Ramos (cell line): ENCODE measurements around the gene CCDC187.

Experiments used
- in situ Hi-C: fragments of 300-500 bp; cut with MboI; formaldehyde crosslinking; loops from one replicate; pipeline ENCODE4 v1.14.3; 2022; ENCODE audit warnings: low sequenced_read_pairs; ENCODE audit not compliant: unreplicated experiment

The CCDC187 gene

GRCh38 chr9:136303066-136303824 is 649 bp downstream of the CCDC187 start:
- in situ Hi-C loops = no loop called here

GRCh38 chr9:136302527-136302926 is 1.4 kb downstream of the CCDC187 start:
- in situ Hi-C loops = no loop called here

DNA sequence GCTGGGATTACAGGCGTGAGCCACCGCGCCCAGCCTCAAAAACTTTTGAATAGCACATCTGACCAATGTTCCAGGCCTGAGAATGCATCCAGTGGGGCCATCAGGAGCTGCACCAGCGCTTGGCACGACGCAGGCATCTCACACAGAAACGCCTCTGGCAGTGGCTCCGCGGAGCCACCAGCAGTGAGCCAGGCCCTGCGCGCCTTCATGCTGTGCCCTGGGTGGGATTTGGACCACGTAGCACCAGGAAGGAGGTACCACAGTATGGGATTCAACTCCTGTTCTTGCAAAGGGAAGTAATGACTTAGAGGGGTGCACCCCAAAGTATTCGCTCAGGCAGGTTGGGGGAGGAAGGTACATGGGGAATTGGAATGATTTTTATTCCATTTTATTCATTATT is 3.0 kb downstream of the CCDC187 start:
- in situ Hi-C loops = no loop called here

DNA sequence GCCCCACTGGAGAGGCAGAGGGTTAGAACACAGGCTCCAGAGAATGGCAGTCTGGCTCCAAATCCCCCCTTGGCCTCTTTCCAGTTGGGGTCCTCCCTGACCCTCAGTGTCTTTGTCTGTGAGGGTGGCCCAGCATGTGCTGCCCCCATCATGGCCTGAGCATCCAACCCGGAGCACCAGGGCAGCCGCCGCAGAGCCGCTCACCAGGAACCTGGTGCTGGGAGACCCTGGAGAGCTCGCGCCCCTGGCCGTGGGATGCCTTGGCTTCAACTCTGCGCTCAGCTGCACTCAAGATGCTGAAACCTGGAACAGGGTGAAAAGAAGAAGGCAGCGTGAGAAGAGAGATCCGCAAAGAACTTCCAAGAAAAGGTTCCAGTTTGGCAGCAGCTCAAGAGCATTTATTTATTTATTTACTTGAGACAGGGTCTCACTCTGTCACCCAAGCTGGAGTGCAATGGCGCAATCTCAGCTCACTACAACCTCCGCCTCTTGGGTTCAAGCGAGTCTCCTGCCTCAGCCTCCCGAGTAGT is 3.8 kb downstream of the CCDC187 start:
- in situ Hi-C loops = no loop called here

GRCh38 chr9:136299541-136299940 is 4.4 kb downstream of the CCDC187 start:
- in situ Hi-C loops = no loop called here

DNA sequence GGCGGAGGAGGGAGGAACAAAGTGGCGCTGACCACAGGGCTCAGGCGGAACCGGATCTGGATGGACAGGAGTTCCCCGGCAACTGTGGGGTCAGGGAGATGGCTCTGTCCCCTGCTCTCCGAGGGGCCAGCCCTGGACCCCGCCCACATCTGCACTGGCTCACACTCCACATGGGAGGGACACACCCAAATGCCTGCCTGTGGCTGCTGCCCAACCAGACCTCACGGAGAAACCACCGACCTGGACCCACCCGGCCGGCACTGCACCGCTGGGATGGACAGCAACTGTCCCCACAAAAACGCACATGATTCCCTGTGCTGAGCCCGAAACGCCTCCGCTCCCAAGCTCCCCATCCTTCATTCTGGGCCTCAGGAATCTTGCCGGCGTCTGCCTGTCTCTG is 4.8 kb downstream of the CCDC187 start:
- in situ Hi-C loops = no loop called here

DNA sequence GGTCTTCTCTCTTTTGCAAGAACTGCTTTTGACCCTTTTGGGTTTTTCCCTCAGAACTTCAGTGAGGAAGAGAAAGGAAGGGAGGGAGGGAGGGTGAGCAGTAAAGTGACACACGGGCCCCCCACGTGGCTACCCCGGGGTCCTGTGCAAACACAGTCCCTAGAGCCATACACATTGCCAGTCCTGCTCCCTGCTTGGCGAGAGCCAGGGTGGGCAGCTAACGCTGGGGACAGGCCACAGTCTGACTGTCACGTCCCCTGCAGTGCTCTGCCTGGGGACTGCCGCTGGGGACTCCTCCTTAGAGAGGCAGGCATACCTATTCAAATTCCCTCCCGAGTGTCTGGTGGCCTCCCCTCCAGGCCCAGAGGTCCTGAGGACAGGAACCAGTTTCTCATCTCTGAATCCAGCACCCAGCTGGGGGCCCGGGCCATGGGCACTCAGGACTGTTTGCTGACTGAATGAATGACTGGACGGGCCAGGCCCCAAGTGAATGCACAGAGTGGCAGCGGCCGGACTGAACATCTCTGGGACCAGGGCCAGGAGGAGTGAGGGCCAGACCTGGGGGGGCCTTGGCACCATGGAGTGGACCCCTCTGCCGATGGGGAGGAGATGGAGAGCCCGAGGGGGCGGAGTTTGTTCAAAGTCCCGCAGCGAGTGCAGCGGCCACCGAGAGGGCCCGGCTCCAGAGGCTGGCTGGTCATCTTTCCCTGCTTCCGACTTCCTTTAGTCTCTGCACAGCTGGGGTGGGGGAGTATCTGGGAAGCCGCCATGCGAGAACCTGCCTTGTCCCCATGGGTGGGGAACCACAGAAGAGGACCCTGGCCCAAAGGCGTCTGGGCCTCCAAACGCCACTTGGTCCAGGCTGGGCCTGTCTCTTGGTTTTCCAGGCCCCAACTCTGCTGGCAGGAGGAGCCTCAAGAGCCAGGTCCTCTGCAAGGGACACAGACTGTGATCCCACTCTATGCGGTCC is 5.8 kb downstream of the CCDC187 start:
- in situ Hi-C loops = no loop called here

- in situ Hi-C loops = no loop called here
Observed at GRCh38 chr9:136297016-136297691, 6.7 kb downstream of the CCDC187 start.

GRCh38 chr9:136296434-136297015 is 7.4 kb downstream of the CCDC187 start:
- in situ Hi-C loops = no loop called here

DNA sequence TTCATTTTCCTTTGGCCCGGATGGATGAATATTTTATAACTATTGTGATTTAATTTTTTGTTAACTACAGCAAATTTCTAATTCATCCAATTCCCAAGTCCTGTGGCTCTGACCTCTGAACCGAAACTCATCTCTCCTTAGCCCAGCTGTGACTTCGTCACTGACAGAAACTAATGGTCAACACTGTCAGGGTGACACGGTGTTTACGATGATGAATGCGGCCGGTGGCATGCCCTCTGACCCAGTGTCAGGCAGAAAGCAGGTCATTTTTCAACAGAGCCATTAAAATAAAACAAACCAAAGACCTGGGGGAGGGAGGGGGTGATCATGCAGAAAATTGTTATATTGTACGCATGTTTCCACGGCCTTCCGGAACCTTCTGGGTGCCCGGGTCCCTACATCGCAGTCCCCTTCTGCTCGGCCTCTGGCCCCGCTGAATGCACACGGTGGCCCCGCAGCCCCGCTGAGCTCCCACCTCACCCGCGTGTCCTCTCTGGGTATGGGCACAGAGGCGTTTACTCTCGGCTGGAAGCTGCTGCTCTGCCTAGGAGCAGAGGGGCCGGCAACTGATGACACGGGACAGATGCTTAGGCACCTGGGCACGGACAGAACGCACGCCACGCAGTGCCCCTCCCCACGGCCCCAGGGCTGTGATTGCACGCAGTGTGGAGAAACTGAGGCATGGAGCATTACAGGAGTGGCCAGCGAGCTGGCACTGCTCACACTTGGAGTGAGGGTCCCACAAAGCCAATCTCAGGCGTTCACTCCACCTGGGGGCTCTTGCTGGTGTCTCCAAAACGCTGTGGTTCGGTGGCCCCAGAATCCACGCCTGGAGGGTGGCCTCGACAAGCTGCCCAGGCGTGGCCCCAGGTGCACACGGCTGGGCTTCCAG is 8.1 kb downstream of the CCDC187 start:
- in situ Hi-C loops = no loop called here

DNA sequence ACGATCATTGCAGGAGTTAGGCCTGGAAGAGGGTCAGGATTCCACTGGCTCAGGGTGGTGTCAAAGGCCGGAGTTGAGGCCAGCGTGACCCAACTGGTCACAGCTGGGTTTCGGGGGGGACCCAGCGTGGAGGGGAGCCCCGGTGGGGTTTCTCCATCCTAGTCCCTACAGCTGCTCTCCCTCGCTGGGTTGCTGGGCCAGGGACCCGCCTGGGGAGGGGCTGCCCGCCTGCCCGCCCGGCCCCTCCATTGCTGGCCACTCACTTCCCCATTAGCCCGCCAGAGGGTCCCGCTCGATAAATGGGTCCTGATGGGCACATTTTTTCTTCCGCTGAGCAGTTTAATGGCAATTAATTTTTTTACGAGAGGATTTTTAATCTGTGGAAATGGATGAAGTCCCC is 8.8 kb downstream of the CCDC187 start:
- in situ Hi-C loops = no loop called here

GRCh38 chr9:136294437-136294836 is 9.5 kb downstream of the CCDC187 start:
- in situ Hi-C loops = no loop called here

DNA sequence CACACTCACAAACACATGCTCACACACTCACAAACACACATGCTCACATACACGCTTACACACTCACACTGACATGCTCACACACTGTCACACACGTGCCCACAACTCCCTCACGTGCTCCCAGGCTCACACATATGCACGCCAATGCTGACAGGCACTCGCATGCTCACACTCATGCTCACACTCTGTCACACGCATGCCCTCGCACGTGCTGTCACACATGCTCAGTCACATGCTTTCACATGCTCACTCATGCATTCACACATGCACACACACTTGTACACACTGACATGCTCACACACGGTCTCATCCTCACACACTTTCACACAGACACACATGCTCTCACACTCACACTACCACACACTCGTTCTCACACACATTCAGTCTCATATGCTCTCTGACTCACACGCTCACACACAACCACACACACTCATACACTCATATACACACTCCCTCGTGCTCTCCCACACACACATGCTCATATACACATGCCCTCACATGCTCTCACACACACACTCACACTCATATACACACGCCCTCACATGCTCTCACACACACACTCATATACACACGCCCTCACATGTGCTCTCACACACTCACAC is 10.3 kb downstream of the CCDC187 start:
- in situ Hi-C loops = no loop called here

- in situ Hi-C loops = no loop called here
Observed at GRCh38 chr9:136292591-136293448, 11.1 kb downstream of the CCDC187 start.

DNA sequence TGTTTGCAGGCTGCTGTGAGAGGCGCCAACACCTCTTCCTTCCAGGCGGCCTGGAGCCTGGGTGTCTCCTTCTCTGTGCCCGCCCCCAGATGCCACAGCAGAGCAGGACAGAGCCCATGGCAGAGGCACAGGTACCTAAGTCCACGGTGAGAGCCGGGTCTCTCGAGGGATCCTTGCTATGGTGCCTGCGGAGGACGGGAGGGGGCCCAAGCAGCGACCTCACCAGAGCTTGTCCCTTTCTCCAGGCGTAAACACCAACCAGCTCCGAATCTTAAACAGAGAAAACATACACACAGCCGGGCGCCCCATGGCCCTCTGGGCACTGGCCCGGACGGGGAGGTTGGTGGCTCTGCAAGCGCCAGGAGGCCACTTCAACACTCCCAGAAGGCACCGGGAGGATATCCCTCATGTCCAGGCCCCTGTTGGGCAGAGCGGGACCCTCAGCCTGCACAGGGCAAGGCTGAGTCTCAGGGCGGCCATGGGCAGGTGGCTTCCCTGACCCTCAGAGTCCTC is 11.8 kb downstream of the CCDC187 start:
- in situ Hi-C loops = no loop called here

DNA sequence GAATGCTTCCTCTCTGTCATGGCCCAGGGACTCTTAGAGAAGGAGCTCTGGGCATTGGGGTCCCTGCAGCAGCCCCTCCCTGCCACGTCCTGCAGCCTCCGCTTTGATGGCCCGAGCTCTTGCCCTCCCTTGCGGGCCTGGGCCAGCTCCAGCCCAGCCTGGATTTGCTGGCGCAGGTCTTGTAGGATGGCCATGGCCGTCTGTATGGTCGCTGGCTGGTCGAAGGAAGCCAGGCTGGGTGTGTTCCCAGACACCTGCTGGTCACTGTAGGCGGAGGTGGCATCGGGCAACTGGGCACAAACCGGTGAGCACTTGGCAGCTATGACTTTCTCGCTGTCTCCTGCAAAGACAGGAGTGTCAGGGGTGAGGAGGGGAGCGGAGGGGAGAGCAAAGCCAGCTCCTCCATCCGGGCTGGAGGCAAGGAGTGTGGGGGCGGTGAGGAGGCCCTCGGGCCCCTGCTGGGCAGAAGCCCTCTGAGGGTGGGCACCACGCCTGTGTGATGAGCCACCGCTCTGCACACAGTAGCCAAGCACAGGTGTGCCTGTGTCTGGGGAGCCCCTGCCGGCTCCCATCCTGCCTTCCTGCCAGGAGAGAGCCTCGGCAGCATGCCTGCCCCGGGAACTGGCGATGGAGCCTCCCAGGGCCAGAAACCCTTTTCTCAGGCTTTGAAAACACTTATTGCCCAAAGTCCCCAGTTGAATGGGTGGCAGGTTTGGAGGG is 12.4 kb downstream of the CCDC187 start:
- in situ Hi-C loops = no loop called here

DNA sequence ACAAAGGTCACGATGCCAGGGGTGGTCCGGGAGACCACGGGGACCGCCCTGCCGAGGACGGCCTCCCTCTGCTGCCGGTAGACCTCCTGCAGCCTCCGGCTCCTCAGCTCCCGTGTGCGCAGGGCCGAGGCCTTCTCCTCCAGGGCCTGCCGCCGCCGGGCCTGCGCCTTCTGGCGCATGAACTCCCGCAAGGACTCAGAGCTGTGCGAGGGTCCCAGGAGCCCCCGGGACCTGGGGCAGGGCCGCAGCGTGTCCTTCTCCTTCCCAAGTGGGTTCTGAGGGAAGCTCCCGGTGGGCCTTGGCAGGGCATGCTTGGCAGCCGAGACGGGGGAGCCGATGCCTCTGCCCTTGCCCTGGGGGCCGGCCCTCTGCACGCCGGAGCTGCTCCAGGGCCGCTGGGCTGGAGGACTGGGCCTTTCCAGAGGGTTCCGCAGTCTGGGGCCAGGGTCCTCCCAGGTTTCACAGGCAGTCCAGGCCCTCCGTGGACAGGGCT is 13.3 kb downstream of the CCDC187 start:
- in situ Hi-C loops = no loop called here
